VCaP (cell line): Measurements from ENCODE around the gene C3orf18.
A peak's percentile ranks its signal among the peaks of the same experiment; 100 is the strongest.

ENCODE experiments used
- H3K27ac ChIP-seq: fragments of 450-650 bp; 2 replicates; pipeline ENCODE4 v1.5.1; 2017
- TF ChIP-seq, protein P1 (sequence below): fragments of 450-650 bp; conservative IDR thresholded peaks from 2 replicates; pipeline ENCODE4 v1.5.1; 2017; ENCODE audit warnings: mild to moderate bottlenecking, moderate library complexity

Gene C3orf18

DNA sequence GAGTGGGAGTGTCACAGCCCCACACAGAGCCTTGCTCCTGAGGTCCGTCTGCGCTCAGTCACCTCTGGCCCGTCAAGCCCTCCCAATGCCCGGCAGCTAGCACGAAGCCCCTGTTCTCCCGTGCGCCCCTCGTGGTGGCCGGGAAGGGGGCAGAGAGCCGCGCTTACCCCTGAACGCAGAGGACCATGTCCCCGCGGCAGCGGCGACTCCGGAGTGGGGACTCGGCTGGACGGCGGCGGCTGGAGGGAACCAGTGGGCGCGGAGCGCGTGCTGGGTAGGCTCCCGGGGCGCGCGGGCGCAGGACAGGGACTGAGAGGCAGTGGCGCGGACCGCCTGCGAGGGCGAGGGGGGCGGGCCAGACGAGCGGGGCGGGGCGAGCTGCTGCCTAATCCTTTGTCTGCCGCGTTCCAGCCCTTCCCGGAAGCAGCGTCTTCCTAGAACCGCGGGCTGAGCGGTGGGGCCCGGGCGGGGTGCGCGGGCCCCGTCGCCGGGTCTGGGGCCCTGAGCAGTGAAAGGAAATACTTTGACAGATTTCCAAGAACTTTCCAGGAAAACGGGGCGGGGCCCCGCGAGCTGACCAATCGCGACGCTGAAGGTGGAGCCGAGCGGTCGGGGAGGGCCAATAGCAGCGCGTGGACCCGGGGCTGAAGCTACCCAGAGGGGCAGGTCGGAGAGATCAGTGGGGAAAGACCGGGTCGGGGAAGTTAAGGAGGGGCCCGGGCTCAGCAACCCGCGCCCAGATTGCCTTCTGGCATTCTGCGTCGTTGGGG is 44.1 kb upstream of the C3orf18 start, which contains the start of gene CISH:
CISH (minus strand) TSS at position 311 of the 770 bp plus-strand sequence; CDS start at position 187, 124 bp downstream.
- peak within 1 kb of the TSS; percentile 78 for H3K27ac ChIP-seq
- TF ChIP-seq, protein P1, sequence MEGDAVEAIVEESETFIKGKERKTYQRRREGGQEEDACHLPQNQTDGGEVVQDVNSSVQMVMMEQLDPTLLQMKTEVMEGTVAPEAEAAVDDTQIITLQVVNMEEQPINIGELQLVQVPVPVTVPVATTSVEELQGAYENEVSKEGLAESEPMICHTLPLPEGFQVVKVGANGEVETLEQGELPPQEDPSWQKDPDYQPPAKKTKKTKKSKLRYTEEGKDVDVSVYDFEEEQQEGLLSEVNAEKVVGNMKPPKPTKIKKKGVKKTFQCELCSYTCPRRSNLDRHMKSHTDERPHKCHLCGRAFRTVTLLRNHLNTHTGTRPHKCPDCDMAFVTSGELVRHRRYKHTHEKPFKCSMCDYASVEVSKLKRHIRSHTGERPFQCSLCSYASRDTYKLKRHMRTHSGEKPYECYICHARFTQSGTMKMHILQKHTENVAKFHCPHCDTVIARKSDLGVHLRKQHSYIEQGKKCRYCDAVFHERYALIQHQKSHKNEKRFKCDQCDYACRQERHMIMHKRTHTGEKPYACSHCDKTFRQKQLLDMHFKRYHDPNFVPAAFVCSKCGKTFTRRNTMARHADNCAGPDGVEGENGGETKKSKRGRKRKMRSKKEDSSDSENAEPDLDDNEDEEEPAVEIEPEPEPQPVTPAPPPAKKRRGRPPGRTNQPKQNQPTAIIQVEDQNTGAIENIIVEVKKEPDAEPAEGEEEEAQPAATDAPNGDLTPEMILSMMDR: peak; percentile 62

DNA sequence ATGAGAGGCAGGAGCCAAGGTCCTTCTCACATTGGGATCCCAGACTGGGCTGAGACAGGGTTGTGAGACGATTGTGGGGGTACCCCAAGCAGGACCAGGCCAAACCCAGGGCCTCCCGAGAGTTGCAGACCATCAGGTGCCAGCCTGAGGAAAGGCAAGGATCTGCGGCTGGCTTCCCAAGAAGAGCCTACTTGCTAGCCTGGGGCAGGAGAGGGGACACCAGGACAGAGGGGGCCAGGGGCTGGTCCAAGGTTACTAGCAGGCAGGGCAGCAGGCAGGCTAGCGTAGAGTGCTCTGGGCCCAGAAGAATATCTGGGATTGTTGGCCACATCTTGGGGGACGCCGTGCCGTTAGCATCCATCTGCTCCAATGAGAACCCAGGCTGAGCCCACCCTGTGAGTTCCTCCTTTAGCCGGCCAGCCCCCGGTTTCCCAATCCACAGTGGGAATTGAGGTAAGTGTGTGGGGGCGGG is 43.5 kb upstream of the C3orf18 start:
- peak overlapping the region; percentile 78 for H3K27ac ChIP-seq
- TF ChIP-seq, protein P1: no peak

DNA sequence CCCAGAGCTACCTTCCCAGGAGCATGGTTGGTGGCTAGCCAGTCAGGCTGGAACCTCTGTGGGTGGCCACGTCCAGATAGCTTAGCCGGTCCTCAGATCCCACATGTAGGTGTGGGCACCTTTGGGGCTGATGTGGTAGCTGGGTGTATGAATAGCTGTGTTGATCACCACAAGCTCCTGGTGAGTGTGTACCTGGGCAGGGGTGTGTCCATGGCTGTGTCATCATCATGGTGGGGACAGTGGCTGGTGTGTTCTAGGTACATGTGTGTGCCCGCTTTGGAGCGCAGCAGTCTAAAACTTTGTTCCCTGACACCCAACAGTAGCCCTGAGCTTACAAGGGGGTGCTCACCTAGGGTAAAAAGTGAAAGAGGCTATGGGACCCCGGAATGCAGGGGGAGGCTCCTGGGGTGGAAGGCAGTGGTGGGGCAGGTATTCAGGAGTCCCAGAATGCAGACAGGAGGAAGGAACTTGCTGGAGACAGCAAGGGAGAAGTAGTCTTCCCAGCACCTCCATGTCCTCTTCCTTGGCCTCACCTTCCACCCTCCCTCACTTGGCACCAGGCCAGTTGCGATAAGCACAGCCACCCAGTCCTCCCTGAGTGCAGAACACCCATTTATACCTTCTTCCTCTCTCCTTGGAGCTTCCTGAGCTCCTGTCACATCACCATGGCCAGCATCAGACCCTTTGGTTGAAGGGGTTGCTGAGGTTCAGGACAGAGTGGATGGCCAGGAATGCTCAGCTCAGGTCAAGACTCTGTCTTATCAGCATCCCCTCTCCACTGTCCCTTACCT is 42.8 kb upstream of the C3orf18 start:
- peak overlapping the region; percentile 78; the same call in 1 of the 2 replicates for H3K27ac ChIP-seq
- TF ChIP-seq, protein P1: no peak

DNA sequence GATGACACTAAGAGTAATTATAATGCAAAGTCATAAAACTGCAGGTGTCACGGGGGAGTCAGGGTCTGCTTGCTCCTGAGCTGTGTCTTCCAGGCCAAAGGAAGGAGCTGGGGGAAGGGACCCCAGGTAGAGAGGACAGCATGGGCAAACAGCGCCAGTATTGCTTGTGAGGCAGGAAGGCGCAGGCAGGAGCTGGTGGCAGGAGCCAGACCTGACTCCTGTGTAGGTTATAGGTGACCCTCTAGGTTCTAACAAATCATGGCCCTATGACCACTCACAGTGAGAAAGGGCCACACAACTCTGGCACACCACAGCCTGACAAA is 42.2 kb upstream of the C3orf18 start:
- no peak overlapping the region for H3K27ac ChIP-seq
- TF ChIP-seq, protein P1: no peak

DNA sequence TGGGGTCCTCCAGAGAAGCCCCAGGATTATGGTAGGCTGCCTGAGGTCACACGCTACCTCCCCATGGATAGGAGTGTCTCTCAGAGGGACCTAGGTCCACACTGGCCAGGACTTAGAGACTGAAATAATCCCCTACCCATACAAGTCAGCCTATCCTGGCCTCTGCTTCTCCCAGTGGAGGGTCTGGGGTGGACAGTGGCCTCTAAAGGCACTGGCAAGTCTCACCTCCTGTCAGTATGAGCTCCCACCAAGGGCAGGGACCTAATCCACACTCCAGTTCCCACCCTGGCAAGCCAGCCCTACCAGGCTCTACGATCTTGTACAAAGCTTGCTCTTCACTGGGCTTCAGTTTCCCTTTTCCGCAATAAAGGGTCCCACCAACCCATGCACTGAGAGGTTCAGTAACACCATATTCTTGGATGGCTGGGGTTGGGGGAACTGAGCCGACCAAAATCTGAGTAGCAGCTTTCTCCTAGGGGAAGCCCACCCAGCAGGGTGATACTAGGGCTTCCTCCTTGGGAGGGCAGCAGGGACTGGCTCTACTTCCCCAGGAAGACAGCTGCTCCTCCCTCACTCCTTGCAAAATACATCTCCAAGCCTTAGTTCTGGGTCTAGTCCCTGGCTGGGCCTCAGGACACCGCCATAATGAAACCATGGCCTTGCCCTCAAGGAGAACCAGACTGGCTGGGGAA is 41.7 kb upstream of the C3orf18 start:
- TF ChIP-seq, protein P1: no peak
- no peak overlapping the region for H3K27ac ChIP-seq

DNA sequence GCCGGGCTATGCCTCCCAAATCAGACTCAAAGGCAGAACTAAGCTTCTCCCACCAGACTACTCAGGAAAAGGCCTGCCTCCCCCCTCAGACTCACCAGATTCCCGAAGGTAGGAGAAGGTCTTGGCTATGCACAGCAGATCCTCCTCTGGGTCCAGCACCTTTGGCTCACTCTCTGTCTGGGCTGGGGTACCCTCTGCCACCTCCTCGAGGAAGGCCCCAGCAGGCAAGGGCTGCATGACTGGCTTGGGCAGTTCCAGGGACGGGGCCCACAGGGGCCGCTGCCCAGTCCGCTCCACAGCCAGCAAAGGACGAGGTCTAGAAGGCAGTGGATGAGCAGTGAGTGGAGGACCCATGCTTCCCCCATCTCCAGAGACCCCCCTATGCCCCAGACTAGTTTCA is 40.7 kb upstream of the C3orf18 start:
- TF ChIP-seq, protein P1: no peak
- no peak overlapping the region for H3K27ac ChIP-seq
